Activated CD8-positive, alpha-beta memory T cell treated with anti-CD3 and anti-CD28 coated beads, Interleukin-2, amount 50 U/mL, for 1 hour (primary cell): ENCODE measurements around the gene MAP3K4.
"Not testable (repeated sequence)": the region's sequence is repeated elsewhere in the genome, so short reads cannot be mapped to it uniquely, and the experiment has no call there.

Experiments used
- DNase-seq: peaks from one replicate; pipeline ENCODE4 v3.0.0-alpha.2; 2020; ENCODE audit errors: extremely low read depth

Gene MAP3K4

GRCh38 chr6:161117942-161118341 is 126.4 kb downstream of the MAP3K4 start:
- no peak for DNase-seq

- not testable (repeated sequence) for DNase-seq
These were observed 131.8 kb downstream of the MAP3K4 start for GRCh38 chr6:161123319-161123718.

- no peak for DNase-seq
These were observed 134.0 kb downstream of the MAP3K4 start for GRCh38 chr6:161125591-161125990.

- DNase-seq = no peak
These were observed 135.6 kb downstream of the MAP3K4 start for GRCh38 chr6:161127071-161127740.

- DNase-seq = no peak
These were observed 136.7 kb downstream of the MAP3K4 start for GRCh38 chr6:161128230-161128629.

GRCh38 chr6:161128680-161129196 is 137.2 kb downstream of the MAP3K4 start:
- DNase-seq = no peak

- DNase-seq = no peak
These were observed 139.0 kb downstream of the MAP3K4 start for GRCh38 chr6:161130541-161130940.

GRCh38 chr6:161130967-161131766 is 139.6 kb downstream of the MAP3K4 start:
- DNase-seq = no peak

GRCh38 chr6:161132384-161132783 is 140.8 kb downstream of the MAP3K4 start:
- no peak for DNase-seq

GRCh38 chr6:161133963-161134362 is 142.4 kb downstream of the MAP3K4 start:
- DNase-seq = no peak

GRCh38 chr6:161134550-161135298 is 143.2 kb downstream of the MAP3K4 start:
- DNase-seq = no peak

GRCh38 chr6:161135695-161136591 is 144.4 kb downstream of the MAP3K4 start:
- DNase-seq = no peak

GRCh38 chr6:161136655-161137054 is 145.1 kb downstream of the MAP3K4 start:
- no peak for DNase-seq

- no peak for DNase-seq
These were observed 145.8 kb downstream of the MAP3K4 start for GRCh38 chr6:161137320-161137719.

GRCh38 chr6:161137839-161138542 is 146.4 kb downstream of the MAP3K4 start:
- no peak for DNase-seq

GRCh38 chr6:161138543-161139303 is 147.2 kb downstream of the MAP3K4 start:
- no peak for DNase-seq

GRCh38 chr6:161139304-161139765 is 147.8 kb downstream of the MAP3K4 start:
- no peak for DNase-seq

- DNase-seq = no peak
These were observed 148.4 kb downstream of the MAP3K4 start for GRCh38 chr6:161139766-161140553.

GRCh38 chr6:161140554-161140875 is 148.9 kb downstream of the MAP3K4 start:
- DNase-seq = no peak
